ENCODE results near the gene PKN1. TPM values are rescaled to one million over a fixed set of nuclear protein-coding genes. Genes with fewer than 3 reads are reported as not detected.
"Not testable (repeated sequence)": the region's sequence is repeated elsewhere in the genome, so short reads cannot be mapped to it uniquely, and the experiment has no call there.

The PKN1 gene
- total RNA-seq, 1 donor from 2014 or later: 153 TPM

- TF ChIP-seq, protein P1, sequence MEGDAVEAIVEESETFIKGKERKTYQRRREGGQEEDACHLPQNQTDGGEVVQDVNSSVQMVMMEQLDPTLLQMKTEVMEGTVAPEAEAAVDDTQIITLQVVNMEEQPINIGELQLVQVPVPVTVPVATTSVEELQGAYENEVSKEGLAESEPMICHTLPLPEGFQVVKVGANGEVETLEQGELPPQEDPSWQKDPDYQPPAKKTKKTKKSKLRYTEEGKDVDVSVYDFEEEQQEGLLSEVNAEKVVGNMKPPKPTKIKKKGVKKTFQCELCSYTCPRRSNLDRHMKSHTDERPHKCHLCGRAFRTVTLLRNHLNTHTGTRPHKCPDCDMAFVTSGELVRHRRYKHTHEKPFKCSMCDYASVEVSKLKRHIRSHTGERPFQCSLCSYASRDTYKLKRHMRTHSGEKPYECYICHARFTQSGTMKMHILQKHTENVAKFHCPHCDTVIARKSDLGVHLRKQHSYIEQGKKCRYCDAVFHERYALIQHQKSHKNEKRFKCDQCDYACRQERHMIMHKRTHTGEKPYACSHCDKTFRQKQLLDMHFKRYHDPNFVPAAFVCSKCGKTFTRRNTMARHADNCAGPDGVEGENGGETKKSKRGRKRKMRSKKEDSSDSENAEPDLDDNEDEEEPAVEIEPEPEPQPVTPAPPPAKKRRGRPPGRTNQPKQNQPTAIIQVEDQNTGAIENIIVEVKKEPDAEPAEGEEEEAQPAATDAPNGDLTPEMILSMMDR (conservative IDR thresholded peaks at IDR 0.05; ENCODE audit: low read depth, low read length): no peak
- H3K4me3 ChIP-seq (ENCODE audit: low read depth, low read length): no peak overlapping the region
- no peak for DNase-seq (ENCODE audit: low read depth)
These were observed 30.6 kb upstream of the PKN1 start for GRCh38 chr19:14402332-14403144.

DNA sequence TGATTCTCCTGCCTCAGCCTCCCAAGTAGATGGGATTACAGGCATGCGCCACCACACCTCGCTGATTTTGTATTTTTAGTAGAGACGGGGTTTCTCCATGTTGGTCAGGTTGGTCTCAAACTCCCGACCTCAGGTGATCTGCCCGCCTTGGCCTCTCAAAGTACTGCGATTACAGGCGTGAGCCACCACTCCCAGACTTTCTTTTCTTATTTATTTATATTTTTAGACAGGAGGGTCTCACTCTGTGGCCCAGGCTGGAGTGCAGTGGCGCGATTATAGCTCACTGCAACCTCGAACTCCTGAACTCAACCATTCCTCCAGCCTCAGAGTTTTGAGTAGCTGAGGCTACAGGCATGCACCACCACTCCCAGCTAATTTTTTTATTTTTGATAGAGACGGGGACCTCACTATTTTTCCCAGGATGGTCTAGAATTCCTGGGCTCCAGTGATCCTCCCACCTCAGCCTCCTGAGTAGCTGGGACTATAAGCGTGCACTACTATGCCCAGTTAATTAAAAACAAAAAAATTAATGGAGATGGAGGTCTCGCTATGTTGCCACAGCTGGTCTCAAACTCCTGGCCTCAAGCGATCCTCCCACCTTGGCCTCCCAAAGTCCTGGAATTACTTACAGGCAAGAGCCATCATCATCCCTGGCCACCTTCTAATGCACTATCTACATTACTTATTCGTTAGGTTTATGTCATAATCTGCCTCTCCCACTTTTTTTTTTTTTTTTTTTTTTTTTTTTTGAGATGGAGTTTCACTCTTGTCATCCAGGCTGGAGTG is 29.8 kb upstream of the PKN1 start:
- not testable (repeated sequence) for DNase-seq (ENCODE audit: low read depth); H3K4me3 ChIP-seq (ENCODE audit: low read depth, low read length)

DNA sequence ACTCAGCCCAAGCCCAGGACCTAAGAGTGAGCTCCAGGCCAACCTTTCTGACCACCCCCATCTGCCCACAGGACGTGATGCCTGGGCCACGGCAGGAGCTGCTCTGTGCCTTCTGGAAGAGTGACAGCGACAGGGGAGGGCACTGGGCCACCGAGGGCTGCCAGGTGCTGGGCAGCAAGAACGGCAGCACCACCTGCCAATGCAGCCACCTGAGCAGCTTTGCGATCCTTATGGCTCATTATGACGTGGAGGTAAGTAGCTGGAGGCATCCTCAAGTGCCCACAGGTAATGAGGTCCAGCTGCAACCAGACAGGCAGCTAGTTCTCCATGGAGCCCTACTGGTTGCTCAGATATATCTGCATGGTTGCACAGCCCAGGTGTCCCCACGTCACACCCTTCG is 28.8 kb upstream of the PKN1 start:
- TF ChIP-seq, protein P1 (conservative IDR thresholded peaks at IDR 0.05; ENCODE audit: low read depth, low read length): no peak
- no peak for DNase-seq (ENCODE audit: low read depth)
- no peak overlapping the region for H3K4me3 ChIP-seq (ENCODE audit: low read depth, low read length)

DNA sequence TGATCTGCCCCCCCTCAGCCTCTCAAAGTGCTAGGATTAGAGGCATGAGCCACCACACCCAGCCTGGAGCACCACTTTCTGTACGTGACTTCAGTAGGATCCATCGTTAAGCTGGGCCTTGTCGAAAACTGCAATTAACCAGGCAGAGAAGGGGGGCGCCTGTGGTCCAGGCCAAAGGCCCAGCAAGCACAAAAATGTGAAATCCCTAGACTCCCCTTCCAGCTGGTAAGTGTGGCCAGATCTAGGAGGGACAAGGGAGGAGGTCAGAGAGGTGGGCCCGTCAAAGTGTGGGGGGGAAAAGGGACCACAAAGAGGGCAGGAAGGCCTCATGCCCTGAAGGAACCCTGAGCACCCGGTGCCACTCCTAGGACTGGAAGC is 27.7 kb upstream of the PKN1 start:
- DNase-seq (ENCODE audit: low read depth): no peak
- H3K4me3 ChIP-seq (ENCODE audit: low read depth, low read length): no peak overlapping the region
- TF ChIP-seq, protein P1 (conservative IDR thresholded peaks at IDR 0.05; ENCODE audit: low read depth, low read length): no peak

DNA sequence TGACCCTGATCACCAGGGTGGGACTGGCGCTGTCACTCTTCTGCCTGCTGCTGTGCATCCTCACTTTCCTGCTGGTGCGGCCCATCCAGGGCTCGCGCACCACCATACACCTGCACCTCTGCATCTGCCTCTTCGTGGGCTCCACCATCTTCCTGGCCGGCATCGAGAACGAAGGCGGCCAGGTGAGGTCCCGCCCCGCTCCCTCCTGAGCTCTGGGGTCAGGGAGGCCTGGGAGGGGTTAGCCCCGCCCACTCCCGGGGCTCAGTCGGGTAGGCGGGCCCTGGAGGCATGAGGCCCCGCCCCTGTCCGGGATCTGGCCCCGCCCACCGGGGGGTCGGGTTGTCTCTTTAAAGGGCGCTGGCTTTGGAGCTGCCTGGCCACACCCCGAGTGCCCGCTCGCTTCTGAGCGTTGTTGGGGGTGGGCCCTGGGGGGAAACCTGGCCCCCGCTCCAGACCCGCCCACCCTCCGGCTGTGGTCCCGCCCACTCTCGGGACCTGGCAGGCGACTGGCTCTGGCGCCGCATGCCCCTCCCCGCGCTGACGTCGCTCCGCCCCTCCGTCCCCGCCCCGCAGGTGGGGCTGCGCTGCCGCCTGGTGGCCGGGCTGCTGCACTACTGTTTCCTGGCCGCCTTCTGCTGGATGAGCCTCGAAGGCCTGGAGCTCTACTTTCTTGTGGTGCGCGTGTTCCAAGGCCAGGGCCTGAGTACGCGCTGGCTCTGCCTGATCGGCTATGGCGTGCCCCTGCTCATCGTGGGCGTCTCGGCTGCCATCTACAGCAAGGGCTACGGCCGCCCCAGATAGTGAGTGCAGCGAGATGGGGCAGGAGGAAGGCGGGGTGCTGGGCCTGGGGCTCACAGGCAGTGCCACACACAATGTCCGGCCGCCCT is 27.1 kb upstream of the PKN1 start:
- DNase-seq (ENCODE audit: low read depth): no peak
- H3K4me3 ChIP-seq (ENCODE audit: low read depth, low read length): peak overlapping the region; percentile 34
- TF ChIP-seq, protein P1 (conservative IDR thresholded peaks at IDR 0.05; ENCODE audit: low read depth, low read length): peak; percentile 51

- TF ChIP-seq, protein P1 (conservative IDR thresholded peaks at IDR 0.05; ENCODE audit: low read depth, low read length): no peak
- no peak for DNase-seq (ENCODE audit: low read depth)
- H3K4me3 ChIP-seq (ENCODE audit: low read depth, low read length): no peak overlapping the region
These were observed 26.3 kb upstream of the PKN1 start for GRCh38 chr19:14406645-14407401.
